Aorta (tissue), 5 donors: ENCODE measurements around the gene HMGCS1. TPM values are rescaled to one million over a fixed set of nuclear protein-coding genes. Genes with fewer than 3 reads are reported as not detected.
A peak's percentile ranks its signal among the peaks of the same experiment; 100 is the strongest.

ENCODE experiments used
- ATAC-seq: fragments of 200-7000 bp; cut with Tn5 transposase; one replicate; pipeline ENCODE4 v1.9.1; 2022; ENCODE audit warnings: moderate library complexity; ENCODE audit not compliant: low FRiP score
- DNase-seq, 2 donors: peaks; one replicate each; pipeline ENCODE4 v3.0.0-alpha.2; 2020
- H3K27ac ChIP-seq, 2 donors: one replicate each; pipeline ENCODE4 v1.5.1; 2013; ENCODE audit warnings: low read length in 2 of 2, mild to moderate bottlenecking in 2 of 2, moderate library complexity in 2 of 2, control low read depth in 1 of 2, inconsistent platforms in 1 of 2, low read depth in 1 of 2
- H3K27me3 ChIP-seq, 2 donors: one replicate each; pipeline ENCODE4 v1.6.1; 2013; ENCODE audit warnings: control low read depth in 1 of 2, low read length in 1 of 2, mild to moderate bottlenecking in 1 of 2, moderate library complexity in 1 of 2; ENCODE audit not compliant: insufficient read depth in 2 of 2, control insufficient read depth in 1 of 2
- H3K36me3 ChIP-seq, 2 donors: one replicate each; pipeline ENCODE4 v1.6.1; 2013; ENCODE audit warnings: control low read depth in 1 of 2, low read length in 1 of 2, mild to moderate bottlenecking in 1 of 2; ENCODE audit not compliant: insufficient read depth in 2 of 2, control insufficient read depth in 1 of 2
- H3K4me1 ChIP-seq, 2 donors: one replicate each; pipeline ENCODE4 v1.6.1; 2013; ENCODE audit warnings: low read length in 2 of 2, control low read depth in 1 of 2, mild to moderate bottlenecking in 1 of 2, moderate library complexity in 1 of 2; ENCODE audit not compliant: insufficient read depth in 2 of 2, control insufficient read depth in 1 of 2
- H3K4me3 ChIP-seq, 2 donors: one replicate each; pipeline ENCODE4 v1.5.1; 2013; ENCODE audit warnings: low read length in 2 of 2, control low read depth in 1 of 2, mild to moderate bottlenecking in 1 of 2
- H3K9me3 ChIP-seq: one replicate; pipeline ENCODE4 v1.6.1; 2013; ENCODE audit warnings: mild to moderate bottlenecking, low read length; ENCODE audit not compliant: control insufficient read depth
- WGBS, 2 donors: extraction: QIAGEN DNeasy Blood & Tissue Kit; methylation state at CpG; one replicate each; pipeline ENCODE4 v1.1.7; 2013; 5-methylcytosine and 5-hydroxymethylcytosine counted together
- intact Hi-C, 2 donors: fragments of 100-400 bp; cut with DNase I; formaldehyde crosslinking; loops; one replicate each; pipeline versions ENCODE4 v1.14.2 to v1.15.0; 2022
- polyA plus RNA-seq, 2 donors: library from polyadenylated mRNA; stranded (reverse); fragments of 200-250 nt; gene quantifications; one replicate each; pipeline ENCODE4 v1.2.3, GENCODE V29; 2013
- total RNA-seq, 2 donors: library from RNA; stranded (reverse); fragmentation: NEBNext Ultra II Directional; extraction: Animal tissue kit (Norgen Biotek cat#: 25700); gene quantifications; one replicate each; pipeline ENCODE4 v1.2.1, GENCODE V29; 2021
- donor health status: healthy with polysubstance abuse.
- donor health status: Bipolar disorder and iron deficiency.
- donor health status: DM: no; HTN: no; CAD: no.
- donor health status: DM: no; HTN: no; CAD: no.
- donor health status: DM: yes; HTN: yes; CAD: no.

Gene HMGCS1
- total and polyA plus RNA-seq, 4 donors: 12.6 to 57.9 (median 29.4) TPM

DNA sequence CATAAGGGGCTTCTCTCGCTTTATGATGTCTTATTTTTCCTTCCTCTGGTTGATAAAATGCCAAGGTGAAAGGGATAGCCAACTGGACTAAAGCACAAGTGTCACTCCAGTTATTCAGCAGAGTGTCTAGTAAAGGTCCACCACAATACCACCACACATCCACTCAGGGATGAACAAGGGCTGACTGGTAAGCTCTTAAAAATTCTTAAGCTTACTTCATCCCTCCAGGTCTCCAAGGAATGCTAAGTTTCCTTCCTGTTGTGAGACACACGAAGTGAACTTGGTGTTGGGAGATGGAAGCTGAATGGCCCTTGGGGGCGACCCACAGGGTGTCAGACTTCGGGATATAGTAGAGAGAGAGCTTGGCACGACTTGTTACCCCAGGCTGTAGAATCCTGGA, 3.2 kb upstream of the HMGCS1 start:
- WGBS, 2 donors: 85 to 87% methylated on average over 5 of the region's 5 CpGs
- intact Hi-C loops: loop anchor here (10.0 kb wide), 2 partner anchors 168 to 198 kb away; partner anchors contain the start of genes C5orf34 (in 1 of the 2) and TMEM267 (in 1 of the 2)
- DNase-seq (no peak), ATAC-seq (no peak)
- no peak overlapping the region for H3K4me3 ChIP-seq
- no peaks in the 10 kb centered on the region for H3K27me3 ChIP-seq
- H3K27ac ChIP-seq: no peak overlapping the region
- no peaks in the 10 kb centered on the region for H3K9me3 ChIP-seq
- no peaks in the 10 kb centered on the region for H3K36me3 ChIP-seq
- H3K4me1 ChIP-seq: no peaks in the 10 kb centered on the region

GRCh38 chr5:43315682-43316081, 2.5 kb upstream of the HMGCS1 start:
- H3K4me1 ChIP-seq: no peaks in the 10 kb centered on the region
- ATAC-seq (no peak), DNase-seq (no peak)
- H3K27me3 ChIP-seq: no peaks in the 10 kb centered on the region
- no peaks in the 10 kb centered on the region for H3K36me3 ChIP-seq
- WGBS, 2 donors: 95 to 97% methylated on average over 3 of the region's 3 CpGs
- no peaks in the 10 kb centered on the region for H3K9me3 ChIP-seq
- H3K27ac ChIP-seq: no peak overlapping the region
- intact Hi-C loops: loop anchor here (10.0 kb wide), 2 partner anchors 169 to 199 kb away; partner anchors contain the start of genes C5orf34 (in 1 of the 2) and TMEM267 (in 1 of the 2)
- no peak overlapping the region for H3K4me3 ChIP-seq

- intact Hi-C loops: loop anchor here (10.0 kb wide), 2 partner anchors 170 to 200 kb away; partner anchors contain the start of genes C5orf34 (in 1 of the 2) and TMEM267 (in 1 of the 2)
- Histone ChIP-seq H3K9me3 (no peaks in the 10 kb centered on the region), H3K4me1 (no peaks in the 10 kb centered on the region), H3K4me3 (no peak overlapping the region), H3K27me3 (no peaks in the 10 kb centered on the region), H3K27ac (no peak overlapping the region), H3K36me3 (no peaks in the 10 kb centered on the region)
- no peak for DNase-seq
- no peak for ATAC-seq
- WGBS, 2 donors: 93 to 95% methylated on average over 8 of the region's 8 CpGs
Observed at GRCh38 chr5:43315263-43315662, 2.1 kb upstream of the HMGCS1 start.

- Histone ChIP-seq H3K4me1 (no peaks in the 10 kb centered on the region), H3K4me3 (no peak overlapping the region), H3K9me3 (no peaks in the 10 kb centered on the region), H3K36me3 (no peaks in the 10 kb centered on the region), H3K27me3 (no peaks in the 10 kb centered on the region), H3K27ac (no peak overlapping the region)
- DNase-seq (no peak), ATAC-seq (no peak)
- intact Hi-C loops: loop anchor here (5.0 to 10.0 kb wide), 5 partner anchors 78 to 288 kb away; partner anchors contain the start of genes ZNF131 (in 2 of the 2), C5orf34 (in 1 of the 2), NNT (in 1 of the 2) and TMEM267 (in 1 of the 2)
- 98 to 99% methylated on average over 6 of the region's 6 CpGs for WGBS, 2 donors
Observed at GRCh38 chr5:43314724-43315123, 1.5 kb upstream of the HMGCS1 start.

DNA sequence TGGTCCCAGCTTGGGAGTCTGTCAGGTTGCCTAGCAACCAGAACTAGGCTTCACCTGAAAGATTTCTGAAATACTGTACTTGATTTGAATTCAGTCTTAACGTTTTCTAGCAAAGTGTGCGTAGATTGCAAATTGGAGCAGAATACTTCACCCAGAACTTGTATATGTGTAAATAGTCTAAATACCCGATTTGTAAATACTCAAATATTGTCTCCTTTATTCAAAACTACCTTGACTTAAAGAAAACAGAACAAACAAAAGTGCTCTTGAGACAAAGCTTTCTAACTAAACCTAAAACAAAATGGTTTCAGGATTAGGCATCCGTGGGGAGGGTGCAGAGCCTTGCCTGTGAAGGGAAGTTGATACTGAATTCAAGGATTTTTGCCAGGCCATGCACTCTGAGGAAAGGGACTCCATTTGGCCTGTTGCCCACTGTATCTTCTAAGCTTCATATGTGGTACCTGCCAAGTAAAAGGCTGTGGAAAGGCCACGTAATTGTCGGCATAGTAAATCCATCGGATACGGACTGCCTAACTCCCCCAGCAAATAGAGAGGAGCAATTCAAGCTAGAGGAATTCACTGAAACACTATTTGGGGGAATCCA, 744 bp upstream of the HMGCS1 start:
- Histone ChIP-seq H3K9me3 (no peaks in the 10 kb centered on the region), H3K27me3 (no peaks in the 10 kb centered on the region), H3K27ac (peak overlapping the region in 1 of 2 donors; percentile 22), H3K36me3 (no peaks in the 10 kb centered on the region), H3K4me1 (no peaks in the 10 kb centered on the region), H3K4me3 (no peak overlapping the region)
- intact Hi-C loops: loop anchor here (2.0 to 10.0 kb wide), 6 partner anchors 78 to 288 kb away; partner anchors contain the start of genes TMEM267 (in 2 of the 2), ZNF131 (in 2 of the 2), C5orf34 (in 1 of the 2) and NNT (in 1 of the 2)
- ATAC-seq: no peak
- 44 to 46% methylated on average over 8 of the region's 8 CpGs for WGBS, 2 donors
- DNase-seq: no peak

- Histone ChIP-seq H3K27ac (peak overlapping the region; percentile 49 to 64), H3K9me3 (no peaks in the 10 kb centered on the region), H3K36me3 (no peaks in the 10 kb centered on the region), H3K4me3 (peak overlapping the region; percentile 52 to 85), H3K27me3 (no peaks in the 10 kb centered on the region), H3K4me1 (no peaks in the 10 kb centered on the region)
- WGBS, 2 donors: 1 to 3% methylated on average over 9 of the region's 9 CpGs
- no peak for DNase-seq
- intact Hi-C loops: loop anchor here (2.0 to 10.0 kb wide), 6 partner anchors 80 to 290 kb away; partner anchors contain the start of genes TMEM267 (in 2 of the 2), ZNF131 (in 2 of the 2), C5orf34 (in 1 of the 2) and NNT (in 1 of the 2)
- no peak for ATAC-seq
Observed at GRCh38 chr5:43312699-43313034, 545 bp downstream of the HMGCS1 start.

DNA sequence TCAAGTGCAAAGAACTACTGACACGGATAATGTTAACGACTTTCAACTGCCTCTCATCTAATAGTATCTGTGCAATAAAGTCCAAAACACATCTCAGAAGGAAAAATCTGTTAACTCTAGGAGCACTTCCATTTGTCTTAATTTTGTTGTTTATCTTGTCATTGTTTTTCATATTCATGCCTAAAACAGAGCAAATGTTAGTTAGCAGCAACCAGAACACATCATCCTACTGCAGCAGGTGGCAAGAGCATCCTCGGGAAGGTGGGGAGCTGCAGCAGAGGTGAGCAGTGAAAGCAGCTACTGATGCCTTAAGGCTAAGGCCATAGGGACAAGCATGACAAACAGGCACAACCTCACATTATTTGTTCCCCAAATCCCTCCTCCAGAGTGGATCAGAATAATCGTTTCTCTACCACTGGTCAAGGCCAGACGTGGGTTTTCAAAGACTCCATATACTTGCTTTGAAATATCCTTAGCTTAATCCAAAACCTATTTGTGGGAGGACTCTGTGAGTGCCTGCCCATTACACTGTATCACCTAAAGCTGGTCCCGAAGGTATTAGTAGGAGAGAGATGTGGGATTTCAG, 1.0 kb downstream of the HMGCS1 start:
- no peak for ATAC-seq
- H3K36me3 ChIP-seq: no peaks in the 10 kb centered on the region
- H3K27ac ChIP-seq: no peak overlapping the region
- intact Hi-C loops: loop anchor here (2.0 to 10.0 kb wide), 6 partner anchors 80 to 290 kb away; partner anchors contain the start of genes TMEM267 (in 2 of the 2), ZNF131 (in 2 of the 2), C5orf34 (in 1 of the 2) and NNT (in 1 of the 2)
- no peaks in the 10 kb centered on the region for H3K4me1 ChIP-seq
- H3K9me3 ChIP-seq: no peaks in the 10 kb centered on the region
- peak overlapping the region; percentile 52 to 85 for H3K4me3 ChIP-seq
- 14 to 21% methylated on average over 6 of the region's 6 CpGs for WGBS, 2 donors
- no peaks in the 10 kb centered on the region for H3K27me3 ChIP-seq
- DNase-seq: no peak

GRCh38 chr5:43309637-43310036, 3.6 kb downstream of the HMGCS1 start:
- Histone ChIP-seq H3K9me3 (no peaks in the 10 kb centered on the region), H3K4me3 (no peak overlapping the region), H3K36me3 (no peaks in the 10 kb centered on the region), H3K4me1 (peaks cover 0 to 3% of the 10 kb centered on the region in 2 donors), H3K27me3 (no peaks in the 10 kb centered on the region), H3K27ac (no peak overlapping the region)
- intact Hi-C loops: loop anchor here (5.0 to 10.0 kb wide), 5 partner anchors 83 to 293 kb away; partner anchors contain the start of genes ZNF131 (in 2 of the 2), C5orf34 (in 1 of the 2), NNT (in 1 of the 2) and TMEM267 (in 1 of the 2)
- no peak for ATAC-seq
- DNase-seq: no peak
